Measurements from ENCODE around the gene UBL7. TPM values are rescaled to one million over a fixed set of nuclear protein-coding genes. Genes with fewer than 3 reads are reported as not detected.

The UBL7 gene
- total RNA-seq, 1 donor from 2014 or later, result 39.8 TPM

DNA sequence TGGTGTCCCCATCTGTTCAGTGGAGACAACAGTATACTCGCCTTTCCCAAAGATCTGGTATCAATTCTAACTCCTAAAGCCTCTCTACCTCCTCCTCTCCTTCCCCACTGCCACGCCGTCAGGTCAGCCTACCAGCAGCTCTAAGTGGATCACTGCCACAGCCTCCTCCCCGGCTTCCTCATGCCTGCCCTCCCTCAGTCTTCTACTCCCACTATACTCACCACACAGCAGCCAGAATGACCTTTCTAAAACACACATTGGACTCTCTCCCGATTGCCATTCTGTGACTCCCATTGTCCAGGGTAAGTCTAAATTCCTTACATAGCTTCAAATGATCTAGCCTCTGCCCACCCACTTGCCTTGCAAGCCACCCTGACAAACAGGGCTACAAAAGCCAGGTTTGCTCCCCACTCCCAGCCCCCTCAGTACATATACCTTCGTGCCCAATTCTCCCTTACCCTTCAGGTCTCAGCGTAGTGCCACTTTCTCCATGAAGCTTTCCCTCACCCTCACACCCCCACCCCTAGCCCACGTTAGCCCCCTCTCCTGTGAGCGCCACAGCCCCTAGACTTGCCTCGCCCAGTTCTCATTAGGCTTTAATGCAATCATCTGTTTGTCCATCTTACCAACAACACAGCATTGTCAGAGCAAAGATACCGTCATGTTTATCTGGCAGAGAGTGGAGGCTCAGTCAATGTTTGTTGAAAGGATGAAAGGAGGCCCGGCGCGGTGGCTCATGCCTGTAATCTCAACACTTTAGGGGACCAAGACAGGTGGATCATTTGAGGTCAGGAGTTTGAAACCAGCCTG lies 17.7 kb downstream of the UBL7 start:
- Histone ChIP-seq H3K4me1 (no peaks in the 10 kb centered on the region), H3K27me3 (no peaks in the 10 kb centered on the region), H3K36me3 (peaks cover 0 to 33% of the 10 kb centered on the region in 2 donors), H3K27ac (no peak overlapping the region), H3K4me3 (no peak overlapping the region), H3K9me3 (no peaks in the 10 kb centered on the region)
- intact Hi-C loops (cut with DNase I), result no loop called here
- DNase-seq (ENCODE audit: extremely low spot score in 2 of 2), result no peak
- TF ChIP-seq, protein P1, sequence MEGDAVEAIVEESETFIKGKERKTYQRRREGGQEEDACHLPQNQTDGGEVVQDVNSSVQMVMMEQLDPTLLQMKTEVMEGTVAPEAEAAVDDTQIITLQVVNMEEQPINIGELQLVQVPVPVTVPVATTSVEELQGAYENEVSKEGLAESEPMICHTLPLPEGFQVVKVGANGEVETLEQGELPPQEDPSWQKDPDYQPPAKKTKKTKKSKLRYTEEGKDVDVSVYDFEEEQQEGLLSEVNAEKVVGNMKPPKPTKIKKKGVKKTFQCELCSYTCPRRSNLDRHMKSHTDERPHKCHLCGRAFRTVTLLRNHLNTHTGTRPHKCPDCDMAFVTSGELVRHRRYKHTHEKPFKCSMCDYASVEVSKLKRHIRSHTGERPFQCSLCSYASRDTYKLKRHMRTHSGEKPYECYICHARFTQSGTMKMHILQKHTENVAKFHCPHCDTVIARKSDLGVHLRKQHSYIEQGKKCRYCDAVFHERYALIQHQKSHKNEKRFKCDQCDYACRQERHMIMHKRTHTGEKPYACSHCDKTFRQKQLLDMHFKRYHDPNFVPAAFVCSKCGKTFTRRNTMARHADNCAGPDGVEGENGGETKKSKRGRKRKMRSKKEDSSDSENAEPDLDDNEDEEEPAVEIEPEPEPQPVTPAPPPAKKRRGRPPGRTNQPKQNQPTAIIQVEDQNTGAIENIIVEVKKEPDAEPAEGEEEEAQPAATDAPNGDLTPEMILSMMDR (IDR thresholded peaks at IDR 0.05), result no peak
- no peak for TF ChIP-seq POLR2A (IDR thresholded peaks at IDR 0.05)
- no peak for TF ChIP-seq POLR2AphosphoS5 (IDR thresholded peaks at IDR 0.05; ENCODE audit: insufficient read depth in 1 of 2, low read depth in 1 of 2)

GRCh38 chr15:74442604-74443003 lies 18.4 kb downstream of the UBL7 start:
- H3K27ac ChIP-seq, result no peak overlapping the region
- H3K36me3 ChIP-seq, result peaks cover 0 to 29% of the 10 kb centered on the region in 2 donors
- TF ChIP-seq, protein P1 (IDR thresholded peaks at IDR 0.05), result no peak
- no peak for TF ChIP-seq POLR2AphosphoS5 (IDR thresholded peaks at IDR 0.05; ENCODE audit: insufficient read depth in 1 of 2, low read depth in 1 of 2)
- no peak for TF ChIP-seq POLR2A (IDR thresholded peaks at IDR 0.05)
- intact Hi-C loops (cut with DNase I), result no loop called here
- no peaks in the 10 kb centered on the region for H3K9me3 ChIP-seq
- no peak for DNase-seq (ENCODE audit: extremely low spot score in 2 of 2)
- no peak overlapping the region for H3K4me3 ChIP-seq
- H3K27me3 ChIP-seq, result no peaks in the 10 kb centered on the region
- no peaks in the 10 kb centered on the region for H3K4me1 ChIP-seq

DNA sequence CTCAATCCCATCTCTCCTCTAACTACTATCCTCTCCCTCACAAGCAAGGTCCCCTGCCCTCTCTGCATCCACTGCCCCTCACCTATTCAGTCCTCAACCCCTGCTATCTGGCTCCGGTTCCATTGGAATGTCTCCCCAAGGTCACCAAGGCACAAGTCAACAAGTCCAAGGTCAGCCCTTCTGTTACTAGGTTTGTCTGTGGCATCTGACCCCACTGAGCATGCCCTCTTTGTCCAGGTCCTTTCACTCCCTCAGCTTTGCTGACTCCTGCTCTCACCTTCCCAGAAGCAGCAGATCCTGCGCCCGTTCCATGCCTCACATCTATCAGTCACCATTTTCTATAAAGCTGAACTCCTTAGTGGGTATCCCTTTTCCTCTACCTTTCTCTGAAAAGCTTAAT lies 18.9 kb downstream of the UBL7 start:
- Histone ChIP-seq H3K27me3 (no peaks in the 10 kb centered on the region), H3K4me3 (no peak overlapping the region), H3K9me3 (no peaks in the 10 kb centered on the region), H3K4me1 (no peaks in the 10 kb centered on the region), H3K36me3 (peaks cover 0 to 24% of the 10 kb centered on the region in 2 donors), H3K27ac (no peak overlapping the region)
- no peak for DNase-seq (ENCODE audit: extremely low spot score in 2 of 2)
- intact Hi-C loops (cut with DNase I), result no loop called here
- TF ChIP-seq, protein P1 (IDR thresholded peaks at IDR 0.05), result no peak
- TF ChIP-seq POLR2AphosphoS5 (IDR thresholded peaks at IDR 0.05; ENCODE audit: insufficient read depth in 1 of 2, low read depth in 1 of 2) (no peak), POLR2A (IDR thresholded peaks at IDR 0.05) (no peak)

DNA sequence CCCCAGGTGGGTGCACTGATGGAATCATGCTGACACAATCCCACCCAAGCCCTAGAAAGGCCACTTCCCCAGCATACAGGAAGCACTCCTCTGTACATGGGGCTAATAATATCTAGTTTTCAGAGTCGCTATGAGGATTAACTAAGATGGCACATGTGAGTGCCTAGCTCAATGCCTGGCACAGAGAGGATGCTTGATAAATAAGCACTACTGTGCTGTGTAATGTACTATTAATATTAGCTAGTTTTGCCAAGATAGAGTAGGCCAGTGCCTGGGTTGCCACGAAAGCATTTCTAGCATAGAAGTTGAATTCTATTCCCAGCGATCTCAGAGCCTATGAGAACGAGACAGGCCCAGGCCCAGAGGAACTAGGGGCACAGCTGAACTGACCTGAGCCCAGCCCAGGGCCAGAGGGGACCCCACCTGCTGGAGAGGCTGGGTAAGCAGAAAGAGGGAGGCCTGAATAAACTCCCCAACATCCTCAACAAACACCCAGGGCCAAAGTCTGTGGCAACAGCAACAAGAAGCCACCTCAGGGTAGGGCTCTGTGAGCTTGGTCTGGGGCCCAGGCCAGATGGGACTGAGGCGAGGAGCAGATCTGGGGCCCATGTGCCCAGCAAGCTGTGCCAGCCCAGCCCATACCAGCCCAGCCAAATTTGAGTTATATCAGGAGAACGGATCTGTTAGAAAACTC lies 19.6 kb downstream of the UBL7 start:
- Histone ChIP-seq H3K4me1 (no peaks in the 10 kb centered on the region), H3K36me3 (peaks cover 0 to 18% of the 10 kb centered on the region in 2 donors), H3K4me3 (no peak overlapping the region), H3K27me3 (no peaks in the 10 kb centered on the region), H3K9me3 (no peaks in the 10 kb centered on the region), H3K27ac (no peak overlapping the region)
- DNase-seq (ENCODE audit: extremely low spot score in 2 of 2), result no peak
- TF ChIP-seq, protein P1 (IDR thresholded peaks at IDR 0.05), result no peak
- TF ChIP-seq POLR2A (IDR thresholded peaks at IDR 0.05) (no peak), POLR2AphosphoS5 (IDR thresholded peaks at IDR 0.05; ENCODE audit: insufficient read depth in 1 of 2, low read depth in 1 of 2) (no peak)
- intact Hi-C loops (cut with DNase I), result no loop called here
